Adipose tissue (tissue), 3 donors: Measurements from ENCODE around the gene C2orf68. TPM values are rescaled to one million over a fixed set of nuclear protein-coding genes. Genes with fewer than 3 reads are reported as not detected.
"Not testable (repeated sequence)": the region's sequence is repeated elsewhere in the genome, so short reads cannot be mapped to it uniquely, and the experiment has no call there.

ENCODE experiments used
- H3K27ac ChIP-seq: one replicate; pipeline ENCODE4 v1.5.1; 2013; ENCODE audit warnings: low read depth, low read length
- WGBS, 3 donors: extraction: QIAGEN DNeasy Blood & Tissue Kit; methylation state at CpG; one replicate each; pipeline ENCODE4 v1.1.7; 2013; 5-methylcytosine and 5-hydroxymethylcytosine counted together
- polyA plus RNA-seq, 3 donors: library from polyadenylated mRNA; stranded (reverse); fragments of 200-250 nt; gene quantifications; one replicate each; pipeline ENCODE4 v1.2.3, GENCODE V29; 2013
- donor health status: healthy with polysubstance abuse.
- donor health status: Bipolar disorder and iron deficiency.
- donor health status: healthy.

The C2orf68 gene
- polyA plus RNA-seq, 3 donors = 10.6 to 15.5 (median 14.7) TPM

- peak within 1 kb of the TSS; percentile 73 for H3K27ac ChIP-seq
- 1% methylated on average over 50 to 73 of the region's 73 CpGs for WGBS, 3 donors
Measured at GRCh38 chr2:85602476-85603234, 9.2 kb downstream of the C2orf68 start, which contains the start of gene TMEM150A. Gene TMEM150A (minus strand): TSS chr2:85602698. CDS start chr2:85601948, 750 bp downstream.

- H3K27ac ChIP-seq = peak overlapping the region; percentile 73
- WGBS, 3 donors = 5 to 7% (median 6%) methylated on average over 32 to 36 of the region's 36 CpGs
Measured at GRCh38 chr2:85601771-85602475, 9.9 kb downstream of the C2orf68 start.

GRCh38 chr2:85600951-85601770 is 10.7 kb downstream of the C2orf68 start:
- WGBS, 3 donors = 72 to 79% (median 74%) methylated on average over 6 of the region's 6 CpGs
- H3K27ac ChIP-seq = no peak overlapping the region

- 90 to 91% (median 91%) methylated on average over 3 of the region's 3 CpGs for WGBS, 3 donors
- no peak overlapping the region for H3K27ac ChIP-seq
Measured at GRCh38 chr2:85600235-85600575, 11.7 kb downstream of the C2orf68 start.

- WGBS, 3 donors = 64 to 72% (median 71%) methylated on average over 17 of the region's 17 CpGs
- H3K27ac ChIP-seq = no peak overlapping the region
Measured at GRCh38 chr2:85599468-85600234, 12.2 kb downstream of the C2orf68 start.

- H3K27ac ChIP-seq = no peak overlapping the region
- 69 to 76% (median 73%) methylated on average over 14 of the region's 14 CpGs for WGBS, 3 donors
Measured at GRCh38 chr2:85598594-85599340, 13.1 kb downstream of the C2orf68 start.

GRCh38 chr2:85597241-85597640 is 14.6 kb downstream of the C2orf68 start:
- WGBS, 3 donors = 76 to 86% (median 81%) methylated on average over 5 of the region's 5 CpGs

GRCh38 chr2:85596486-85597143 is 15.3 kb downstream of the C2orf68 start:
- 51 to 74% (median 60%) methylated on average over 2 to 3 of the region's 3 CpGs for WGBS, 3 donors
- no peak overlapping the region for H3K27ac ChIP-seq

More at GRCh38 chr2:85597241-85597640, 14.6 kb downstream of the C2orf68 start:
- no peak overlapping the region for H3K27ac ChIP-seq

- 0 to 2% (median 2%) methylated on average over 10 of the region's 10 CpGs for WGBS, 3 donors
- peak overlapping the region; percentile 31 for H3K27ac ChIP-seq
Measured at GRCh38 chr2:85596026-85596333, 15.9 kb downstream of the C2orf68 start.

GRCh38 chr2:85595301-85596025 is 16.4 kb downstream of the C2orf68 start, which contains the start of gene RNF181:
Gene RNF181 (plus strand): TSS chr2:85595745. CDS start chr2:85595764, 19 bp downstream.
- peak within 1 kb of the TSS; percentile 60 for H3K27ac ChIP-seq
- WGBS, 3 donors = 0 to 1% (median 1%) methylated on average over 47 of the region's 47 CpGs

- H3K27ac ChIP-seq = peak overlapping the region; percentile 60
- WGBS, 3 donors = 18 to 20% (median 18%) methylated on average over 13 of the region's 13 CpGs
Measured at GRCh38 chr2:85594715-85595300, 17.1 kb downstream of the C2orf68 start.

- 26 to 77% (median 59%) methylated on average over 3 of the region's 3 CpGs for WGBS, 3 donors
Measured at GRCh38 chr2:85593023-85593422, 18.8 kb downstream of the C2orf68 start.

GRCh38 chr2:85592299-85592698 is 19.6 kb downstream of the C2orf68 start:
- 91 to 95% (median 94%) methylated on average over 9 of the region's 9 CpGs for WGBS, 3 donors
- not testable (repeated sequence) for H3K27ac ChIP-seq

More at GRCh38 chr2:85593023-85593422, 18.8 kb downstream of the C2orf68 start:
- no peak overlapping the region for H3K27ac ChIP-seq

GRCh38 chr2:85591563-85591962 is 20.3 kb downstream of the C2orf68 start:
- WGBS, 3 donors = 63 to 81% (median 72%) methylated on average over 12 of the region's 12 CpGs

GRCh38 chr2:85590950-85591349 is 20.9 kb downstream of the C2orf68 start:
- WGBS, 3 donors = 57 to 79% (median 58%) methylated on average over 2 of the region's 2 CpGs

More at GRCh38 chr2:85591563-85591962, 20.3 kb downstream of the C2orf68 start:
- H3K27ac ChIP-seq = no peak overlapping the region

More at GRCh38 chr2:85590950-85591349, 20.9 kb downstream of the C2orf68 start:
- no peak overlapping the region for H3K27ac ChIP-seq
